ENCODE measurements around the gene CDH2. TPM values are rescaled to one million over a fixed set of nuclear protein-coding genes. Genes with fewer than 3 reads are reported as not detected.
A peak's percentile ranks its signal among the peaks of the same experiment; 100 is the strongest.

Gene CDH2
- total RNA-seq, result 0.90 and 1.8 TPM in 2 replicates

DNA sequence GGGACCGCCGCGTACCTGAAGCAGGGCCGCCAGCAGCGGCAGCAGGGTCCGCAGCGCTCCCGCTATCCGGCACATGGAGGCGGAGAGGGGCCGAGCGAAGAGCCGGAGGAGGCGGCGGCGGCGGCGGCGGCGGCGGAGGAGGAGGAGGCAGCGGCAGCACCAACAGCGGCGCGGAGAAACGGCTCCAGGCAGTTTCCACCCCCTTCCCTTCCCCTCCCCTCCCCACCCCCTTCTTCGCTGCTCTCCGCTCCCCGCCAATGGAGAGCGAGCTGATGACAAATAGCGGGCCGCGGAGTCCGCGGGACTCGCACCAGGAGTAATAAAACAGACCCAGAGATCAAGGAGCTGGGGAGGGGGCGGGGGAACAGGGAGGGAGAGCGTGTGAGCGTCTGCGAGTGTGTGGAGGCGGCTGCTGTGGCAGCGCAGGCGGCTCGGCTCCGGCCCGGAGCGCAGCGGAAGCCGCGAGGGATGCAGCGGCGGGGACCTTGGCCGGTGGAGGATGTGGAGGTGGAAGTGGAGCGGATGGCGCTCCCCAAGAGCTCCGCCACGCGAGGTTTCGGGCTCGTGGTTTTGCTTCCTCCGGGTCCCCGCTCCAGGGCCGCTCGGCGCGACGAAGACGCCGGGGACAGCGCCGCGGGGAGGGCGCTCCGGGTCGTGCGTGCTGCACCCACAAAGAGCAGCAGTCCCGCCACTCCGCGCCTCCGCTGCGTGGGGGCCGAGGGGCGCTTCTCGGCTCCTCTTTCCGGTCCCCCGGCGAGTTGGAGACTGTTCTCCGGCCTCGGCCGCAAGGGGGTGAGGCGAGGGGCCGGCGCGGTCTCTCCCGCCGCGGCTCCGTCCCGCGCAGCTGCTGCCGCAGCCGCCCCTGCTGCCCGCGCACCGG is at the start of gene CDH2:
TSS of gene CDH2 (minus strand) at position 183 of the 880 bp plus-strand sequence. CDS start at position 75, 108 bp downstream.
- DNase-seq (ENCODE audit: low read depth in 2 of 2), result peak in 1 of 2 donors; percentile 73

DNA sequence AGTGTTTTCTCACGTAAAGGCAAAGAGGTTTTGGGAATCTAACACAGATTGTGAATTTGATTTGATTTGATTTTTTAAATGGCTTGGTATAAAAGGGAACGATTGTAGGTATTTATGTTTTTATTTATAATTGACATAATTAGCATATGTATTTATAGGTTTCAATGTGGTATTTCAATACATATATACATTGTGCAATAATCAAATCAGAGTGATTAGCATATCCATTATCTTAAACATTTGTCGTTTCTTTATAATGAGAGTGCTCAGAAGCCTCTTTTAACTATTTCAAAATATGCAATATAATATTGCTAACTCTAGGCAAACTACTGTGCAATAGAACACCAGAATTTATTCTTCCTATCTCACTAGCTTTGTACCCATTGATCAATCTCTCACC is 35.1 kb upstream of the CDH2 start:
- DNase-seq (ENCODE audit: low read depth in 2 of 2), result no peak

DNA sequence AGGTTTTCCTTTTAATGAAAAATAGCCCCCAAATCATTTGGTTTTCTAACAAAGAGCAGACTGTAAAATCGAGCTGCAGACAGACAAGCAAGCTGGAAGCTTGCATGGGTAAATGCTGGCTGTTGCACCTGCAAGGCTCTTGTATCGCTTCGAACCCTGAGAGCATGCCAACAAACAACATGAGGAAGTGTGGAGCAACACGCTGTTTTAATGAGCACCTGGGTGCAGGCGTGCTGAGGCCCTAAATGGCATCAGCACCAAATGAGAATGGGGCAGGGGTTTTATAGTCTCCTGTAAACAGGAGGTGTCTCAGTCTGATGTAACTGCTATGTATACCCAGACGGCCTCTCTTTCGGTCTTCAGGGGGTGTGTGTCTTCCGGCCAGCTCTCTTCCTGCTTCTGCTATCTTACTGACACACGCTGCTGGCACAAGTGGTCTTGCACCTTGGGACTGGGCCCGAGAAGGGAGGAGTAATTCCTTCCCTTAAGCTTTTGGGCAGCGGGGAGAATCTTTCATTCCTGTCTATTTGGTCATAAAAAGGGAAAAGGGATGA is 31.9 kb upstream of the CDH2 start:
- peak in 1 of 2 donors; percentile 32 for DNase-seq (ENCODE audit: low read depth in 2 of 2)

DNA sequence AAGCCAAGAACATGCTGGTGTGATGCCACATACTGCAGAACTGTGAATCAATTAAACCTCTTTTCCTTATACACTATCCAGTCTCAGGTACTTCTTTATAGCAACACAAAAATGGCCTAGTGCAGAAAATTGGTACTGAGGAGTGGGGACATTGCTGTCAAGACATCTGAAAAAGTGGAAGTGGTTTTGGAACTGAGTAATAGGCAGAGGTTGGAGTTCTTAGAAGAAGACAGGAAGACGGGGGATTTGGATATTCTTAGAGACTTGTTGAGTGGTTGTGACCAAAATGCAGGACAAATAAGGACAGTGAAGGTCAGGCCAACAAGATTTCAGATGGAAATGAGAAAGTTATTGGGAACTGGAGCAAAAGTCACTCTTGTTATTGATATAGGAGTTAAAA is 31.3 kb upstream of the CDH2 start:
- no peak for DNase-seq (ENCODE audit: low read depth in 2 of 2)

- DNase-seq (ENCODE audit: low read depth in 2 of 2), result peak in 1 of 2 donors; percentile 67
Measured at GRCh38 chr18:28204154-28204553, 27.2 kb upstream of the CDH2 start.

DNA sequence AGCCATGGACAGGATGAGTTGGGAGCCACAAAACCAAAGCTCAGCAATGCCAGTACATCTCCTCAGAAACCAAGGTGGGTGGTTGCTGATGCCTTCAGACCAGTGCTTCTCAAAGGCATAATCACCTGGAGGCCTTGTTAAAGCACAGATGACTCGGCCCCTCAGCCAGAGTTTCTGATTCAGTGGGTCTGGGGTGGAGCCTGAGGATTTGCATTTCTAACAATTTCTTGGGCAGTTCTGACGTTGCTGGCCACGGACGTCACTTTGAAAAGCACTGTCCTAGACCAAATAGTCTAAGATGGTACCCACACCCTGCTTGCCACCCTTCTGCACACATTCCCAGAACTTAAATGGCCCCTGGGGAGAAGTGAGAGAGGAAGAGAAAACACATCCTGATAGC is 24.1 kb upstream of the CDH2 start:
- DNase-seq (ENCODE audit: low read depth in 2 of 2), result no peak

DNA sequence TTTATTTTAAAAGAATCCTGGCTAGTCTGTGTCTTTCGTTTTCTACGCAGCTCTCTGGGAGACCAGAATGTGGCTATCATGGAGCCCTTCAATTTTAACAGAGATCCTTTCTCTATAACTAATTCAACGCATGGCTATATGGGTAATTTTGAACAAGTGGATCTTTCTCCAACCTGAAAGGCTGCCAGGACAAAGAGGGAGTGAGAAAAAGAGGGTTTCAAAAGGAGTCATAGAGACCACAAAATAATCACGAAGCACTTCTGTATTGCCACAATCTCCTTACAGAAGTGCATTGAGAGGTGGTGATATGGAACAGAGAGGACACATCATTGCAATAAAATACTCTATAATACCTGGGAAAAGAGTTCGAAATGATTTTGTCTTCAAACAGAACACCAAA is 21.7 kb upstream of the CDH2 start:
- no peak for DNase-seq (ENCODE audit: low read depth in 2 of 2)

DNA sequence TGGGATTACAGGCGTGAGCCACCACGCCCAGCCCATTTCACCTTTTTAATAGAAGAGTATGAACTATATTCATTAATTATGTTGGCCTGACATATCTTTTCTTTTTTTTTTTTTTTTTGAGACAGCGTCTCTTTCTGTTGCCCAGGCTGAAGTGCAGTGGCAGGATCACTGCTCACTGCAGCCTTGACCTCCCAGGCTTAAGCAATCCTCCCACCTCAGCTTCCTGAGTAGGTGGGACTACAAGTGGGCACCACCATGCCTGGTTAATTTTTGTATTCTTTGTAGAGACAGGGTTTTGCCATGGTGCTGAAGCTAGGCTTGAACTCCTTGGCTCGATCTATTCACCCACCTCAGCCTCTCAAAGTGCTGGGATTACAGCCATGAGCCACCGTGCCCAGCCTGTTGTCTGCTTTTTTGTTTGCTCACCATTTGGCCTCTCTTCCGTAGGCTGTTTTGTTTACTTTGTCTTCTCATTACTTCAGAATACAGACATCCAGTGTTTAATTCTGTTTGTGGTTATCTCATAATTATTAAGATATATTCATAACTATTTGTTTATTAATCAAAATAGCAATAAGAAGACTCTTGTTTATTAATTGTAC is 16.3 kb upstream of the CDH2 start:
- DNase-seq (ENCODE audit: low read depth in 2 of 2), result no peak

GRCh38 chr18:28189400-28190239 is 12.7 kb upstream of the CDH2 start:
- peak; percentile 22 to 66 for DNase-seq (ENCODE audit: low read depth in 2 of 2)

DNA sequence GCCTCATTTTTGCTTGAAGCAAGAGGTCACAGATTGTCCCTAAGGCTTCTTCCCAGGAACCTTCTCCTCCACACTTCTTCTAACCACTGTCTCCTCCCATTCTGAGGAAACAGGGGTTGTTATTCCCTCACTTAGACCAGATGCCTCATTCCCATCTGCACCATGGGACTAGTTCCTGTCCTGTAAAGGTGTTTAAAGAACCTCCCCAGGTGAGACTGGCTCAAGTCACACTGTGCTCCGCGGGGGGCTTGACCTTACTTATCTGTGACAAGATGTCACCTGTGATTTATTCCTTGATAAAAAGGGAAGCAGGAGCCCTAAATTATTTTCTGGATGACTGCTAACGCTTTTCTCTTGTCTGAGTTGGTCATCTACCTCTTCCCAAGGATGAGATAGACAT is 8.2 kb upstream of the CDH2 start:
- DNase-seq (ENCODE audit: low read depth in 2 of 2), result no peak

GRCh38 chr18:28183418-28184078 is 6.6 kb upstream of the CDH2 start:
- no peak for DNase-seq (ENCODE audit: low read depth in 2 of 2)

DNA sequence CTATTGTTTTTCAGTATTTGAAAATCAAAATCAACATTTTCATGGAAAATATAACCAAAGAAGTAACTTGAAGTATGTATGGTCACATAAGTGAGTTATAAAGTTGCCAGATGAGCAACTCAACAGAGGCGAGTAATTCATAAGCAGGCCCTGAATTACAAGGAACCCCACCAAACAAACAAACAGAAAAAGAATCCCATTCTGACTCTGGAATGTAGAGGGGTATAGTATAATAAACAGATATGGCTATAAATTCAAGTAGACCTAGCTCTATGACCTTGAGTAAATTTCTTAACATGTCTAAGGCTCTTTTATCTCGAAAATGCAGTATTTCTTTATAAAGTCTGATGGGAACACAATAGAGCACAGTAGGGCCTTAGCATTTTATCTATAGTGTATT is 4.7 kb upstream of the CDH2 start:
- DNase-seq (ENCODE audit: low read depth in 2 of 2), result no peak

GRCh38 chr18:28178720-28179119 is 1.8 kb upstream of the CDH2 start:
- peak in 1 of 2 donors; percentile 2 for DNase-seq (ENCODE audit: low read depth in 2 of 2)

DNA sequence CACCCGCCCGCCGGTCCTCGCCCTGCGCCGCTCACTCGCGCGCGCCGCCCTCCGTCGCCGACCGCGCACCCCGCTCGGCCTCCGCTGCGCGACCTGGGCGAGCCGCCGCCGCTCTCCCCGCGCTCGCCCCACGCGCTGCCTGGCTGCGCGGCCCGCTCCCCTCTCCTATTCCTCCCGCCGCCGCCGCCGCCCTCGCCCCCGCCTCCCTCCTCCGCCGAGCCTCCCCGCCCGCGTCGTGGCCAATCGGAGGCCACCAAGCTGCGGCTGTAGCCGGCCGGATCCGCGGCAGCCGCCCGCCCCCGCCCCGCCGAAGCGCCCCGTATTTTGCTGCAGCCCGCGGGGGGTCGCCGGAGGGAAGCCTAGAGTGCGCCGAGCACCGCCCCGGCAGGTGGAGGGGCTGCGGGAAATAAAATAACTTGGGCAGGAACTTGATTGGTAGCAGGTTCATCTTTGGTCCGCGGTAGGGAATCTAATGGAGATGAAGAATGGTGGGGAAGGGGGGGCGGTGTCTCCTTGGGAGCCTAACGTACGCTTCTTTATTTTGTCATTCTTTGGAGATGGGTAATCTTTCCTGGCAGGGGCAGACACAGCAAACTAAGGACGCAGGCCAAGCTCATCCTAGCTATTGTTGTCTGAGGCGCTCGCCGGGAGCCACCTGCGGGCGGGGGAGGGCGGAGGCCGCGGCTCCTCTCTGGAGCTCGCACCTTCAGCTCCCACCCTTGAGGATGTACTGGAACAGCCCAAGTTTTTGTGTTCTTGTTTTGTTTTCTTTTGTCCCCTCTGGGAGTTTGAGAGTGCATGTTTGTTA is 1.1 kb upstream of the CDH2 start:
- peak in 1 of 2 donors; percentile 56 for DNase-seq (ENCODE audit: low read depth in 2 of 2)

DNA sequence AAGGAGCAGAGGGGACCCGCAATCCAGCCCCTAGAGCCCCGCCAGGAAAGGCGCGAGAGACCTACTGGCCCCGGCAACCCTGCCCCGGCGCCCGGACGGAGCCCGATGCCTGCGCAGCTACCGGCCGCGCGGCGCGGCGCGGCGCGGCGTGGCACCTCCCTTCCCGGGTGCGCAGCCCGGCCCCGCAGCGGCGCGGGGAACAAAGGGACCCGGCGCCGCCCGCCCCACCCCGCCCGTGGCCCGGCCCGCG is 307 bp downstream of the CDH2 start:
- peak in 1 of 2 donors; percentile 1 for DNase-seq (ENCODE audit: low read depth in 2 of 2)

- peak in 1 of 2 donors; percentile 17 for DNase-seq (ENCODE audit: low read depth in 2 of 2)
Measured at GRCh38 chr18:28175930-28176697, 816 bp downstream of the CDH2 start.

GRCh38 chr18:28175150-28175929 is 1.6 kb downstream of the CDH2 start:
- DNase-seq (ENCODE audit: low read depth in 2 of 2), result peak in 1 of 2 donors; percentile 44

GRCh38 chr18:28174181-28174905 is 2.6 kb downstream of the CDH2 start:
- no peak for DNase-seq (ENCODE audit: low read depth in 2 of 2)
